ENCODE results near the gene SMIM5.
"Not testable (repeated sequence)": the region's sequence is repeated elsewhere in the genome, so short reads cannot be mapped to it uniquely, and the experiment has no call there.

SMIM5 gene

DNA sequence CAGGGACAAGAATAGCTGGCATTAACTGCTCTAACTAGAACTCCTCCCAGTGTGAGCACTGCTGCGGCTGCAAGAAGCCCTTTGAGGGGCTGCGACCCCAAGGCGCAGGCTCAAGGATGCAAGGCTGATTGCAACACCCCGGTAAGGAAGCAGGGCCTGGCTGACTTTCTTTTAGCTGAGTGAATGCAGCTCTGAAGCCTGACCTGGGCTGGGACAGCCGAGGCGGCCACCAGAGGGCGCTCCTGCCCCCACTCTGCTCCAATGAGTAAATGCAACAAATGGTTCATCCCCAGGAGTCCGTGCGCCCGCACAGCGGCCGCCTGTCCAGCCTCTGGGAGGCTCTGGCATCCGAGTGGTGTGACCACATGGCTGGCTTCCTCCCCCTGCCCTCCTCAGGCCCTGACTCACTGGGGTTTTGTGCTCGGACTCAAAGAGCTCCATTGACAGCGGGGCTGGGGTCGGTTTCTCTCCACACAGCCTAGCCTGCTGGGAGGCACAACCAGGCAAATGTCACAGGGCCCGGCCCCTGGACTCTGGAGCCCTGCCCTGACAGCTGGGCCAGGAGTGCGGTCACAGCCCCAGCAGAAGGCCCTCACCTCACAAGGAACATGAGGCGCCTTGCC is at the start of gene SMIM5:
TSS of gene SMIM5 (plus strand) at position 572 of the 623 bp plus-strand sequence. CDS start 6,768 bp downstream, outside the sequence.
- peak; percentile 84 for DNase-seq (ENCODE audit: low read depth)

- DNase-seq (ENCODE audit: low read depth), result no peak
Measured at GRCh38 chr17:75584849-75585175, 48.4 kb upstream of the SMIM5 start.

DNA sequence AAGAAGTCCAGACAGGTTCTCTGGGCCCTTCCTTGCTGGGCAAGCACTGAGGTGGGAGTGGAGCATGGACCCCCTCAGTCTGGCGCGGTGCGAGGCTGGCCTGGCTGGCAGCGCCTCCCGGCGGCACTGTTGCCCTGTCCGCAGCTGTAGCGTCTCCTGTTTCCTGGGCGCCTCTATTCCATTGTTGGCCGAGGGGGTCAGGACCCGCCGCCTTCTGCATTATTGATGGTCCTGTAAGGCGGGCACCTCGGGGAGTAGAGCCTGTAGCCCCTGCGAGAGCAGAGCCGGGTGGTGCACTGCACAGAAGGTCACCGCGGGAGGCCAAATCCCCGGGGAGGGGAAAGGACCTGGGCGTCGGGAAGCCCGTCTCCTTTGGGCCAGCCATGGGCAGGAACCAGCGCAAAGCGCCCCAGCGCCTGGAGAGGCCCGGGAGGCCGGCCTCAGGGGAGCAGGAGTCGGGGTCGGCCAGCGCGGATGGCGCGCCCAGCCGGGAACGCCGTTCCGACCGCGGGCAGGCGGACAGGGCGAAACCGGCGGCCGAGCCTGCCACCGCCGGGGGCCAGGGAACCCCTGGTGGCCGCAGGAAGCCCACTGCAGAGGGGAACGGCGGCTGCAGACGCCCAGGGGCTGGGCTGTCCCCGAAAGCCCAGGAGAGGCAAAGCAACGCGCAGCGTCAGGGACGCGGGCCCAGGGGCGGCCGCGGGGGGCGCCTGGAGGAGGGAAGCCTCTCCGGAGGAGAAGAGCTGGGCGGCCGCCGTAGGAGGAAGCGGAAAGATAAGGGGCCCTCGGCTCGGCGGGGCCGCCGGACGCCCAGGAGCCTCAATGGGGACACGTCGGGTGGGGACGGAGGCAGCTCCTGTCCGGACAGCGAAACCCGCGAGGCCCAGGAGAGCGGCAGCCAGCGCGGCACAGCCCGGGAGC is 45.3 kb upstream of the SMIM5 start, which contains the start of gene MYO15B:
TSS of gene MYO15B (plus strand) at position 126 of the 921 bp plus-strand sequence. CDS start at position 384, 258 bp downstream.
- DNase-seq (ENCODE audit: low read depth), result peak; percentile 13

- DNase-seq (ENCODE audit: low read depth), result no peak
Measured at GRCh38 chr17:75588596-75589011, 44.6 kb upstream of the SMIM5 start.

- peak; percentile 65 for DNase-seq (ENCODE audit: low read depth)
Measured at GRCh38 chr17:75589012-75589918, 44.0 kb upstream of the SMIM5 start.

GRCh38 chr17:75589919-75590303 is 43.3 kb upstream of the SMIM5 start:
- no peak for DNase-seq (ENCODE audit: low read depth)

GRCh38 chr17:75590314-75590761 is 42.9 kb upstream of the SMIM5 start:
- no peak for DNase-seq (ENCODE audit: low read depth)

GRCh38 chr17:75590849-75591721 is 42.1 kb upstream of the SMIM5 start:
- DNase-seq (ENCODE audit: low read depth), result no peak

- DNase-seq (ENCODE audit: low read depth), result no peak
Measured at GRCh38 chr17:75591722-75592302, 41.4 kb upstream of the SMIM5 start.

DNA sequence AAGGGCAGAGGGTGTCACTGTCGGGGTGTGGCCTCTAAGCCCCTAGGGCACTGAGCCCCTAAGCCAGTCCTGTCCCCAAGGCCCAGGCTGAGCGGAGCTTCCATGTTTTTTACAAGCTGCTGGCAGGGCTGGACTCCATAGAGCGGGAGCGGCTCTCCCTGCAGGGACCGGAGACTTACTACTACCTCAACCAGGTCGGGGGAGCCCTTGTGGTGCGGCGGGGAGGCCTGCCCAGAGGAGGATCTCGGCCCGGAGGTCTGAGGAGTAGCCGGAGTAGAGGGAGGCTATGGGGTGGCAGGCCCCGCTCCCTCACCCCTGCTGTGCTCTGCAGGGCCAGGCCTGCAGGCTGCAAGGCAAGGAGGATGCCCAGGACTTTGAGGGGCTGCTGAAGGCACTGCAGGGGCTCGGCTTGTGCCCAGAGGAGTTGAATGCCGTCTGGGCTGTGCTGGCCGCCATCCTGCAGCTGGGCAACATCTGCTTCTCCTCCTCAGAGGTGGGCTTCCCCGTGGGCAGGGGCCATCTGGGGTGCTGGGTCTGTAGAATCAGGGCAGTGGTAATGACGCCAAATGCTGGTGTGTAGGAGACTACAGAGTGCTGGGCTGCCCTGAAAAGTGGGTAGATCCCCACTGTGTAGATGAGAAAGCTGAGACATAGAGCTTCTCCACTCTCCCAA is 40.8 kb upstream of the SMIM5 start:
- no peak for DNase-seq (ENCODE audit: low read depth)

DNA sequence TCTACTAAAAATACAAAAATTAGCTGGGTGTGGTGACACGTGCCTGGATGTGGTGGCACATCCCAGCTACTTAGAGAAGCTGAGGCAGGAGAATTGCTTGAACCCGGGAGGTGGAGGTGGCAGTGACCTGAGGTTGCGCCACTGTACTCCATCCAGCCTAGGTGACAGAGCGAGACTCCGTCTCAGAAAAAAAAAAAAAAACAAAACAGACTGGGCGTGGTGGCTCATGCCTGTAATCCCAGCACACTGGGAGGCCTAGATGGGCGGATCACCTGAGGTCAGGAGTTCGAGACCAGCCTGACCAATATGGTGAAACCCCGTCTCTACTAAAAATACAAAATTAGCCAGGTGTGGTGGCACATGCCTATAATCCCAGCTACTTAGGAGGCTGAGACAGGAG is 39.8 kb upstream of the SMIM5 start:
- not testable (repeated sequence) for DNase-seq (ENCODE audit: low read depth)

- no peak for DNase-seq (ENCODE audit: low read depth)
Measured at GRCh38 chr17:75594499-75595283, 38.5 kb upstream of the SMIM5 start.

DNA sequence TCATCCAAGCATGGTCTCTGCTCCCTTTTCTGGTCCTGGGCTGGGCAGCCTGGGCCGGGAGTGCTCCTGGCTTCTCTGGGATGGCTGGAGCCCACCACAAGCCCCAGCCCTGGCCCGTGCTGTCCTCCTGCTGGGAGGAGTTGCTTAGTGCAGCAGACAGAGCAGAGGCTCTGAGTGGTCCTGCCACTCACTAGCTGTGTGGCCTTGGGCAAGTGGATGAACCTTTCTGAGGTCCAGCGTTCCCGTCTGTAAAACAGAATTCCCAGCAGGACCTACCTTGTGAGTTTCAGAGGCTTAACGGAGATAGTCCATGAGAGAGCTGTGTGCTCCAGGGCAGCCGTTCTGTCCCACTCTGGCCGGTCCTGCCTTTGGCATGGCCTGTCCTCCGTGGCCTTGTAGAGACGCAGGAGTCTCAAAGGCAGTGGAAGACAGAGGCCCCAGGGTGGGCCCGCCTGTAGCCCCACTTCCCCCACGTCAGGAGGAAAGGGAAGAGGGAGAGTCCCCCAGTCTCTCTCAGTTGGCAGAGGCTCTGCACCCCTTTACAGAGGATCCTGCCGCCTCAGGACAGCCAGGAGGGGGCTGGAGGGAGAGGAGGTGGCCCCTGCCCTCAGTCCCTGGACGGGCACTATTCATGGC is 37.8 kb upstream of the SMIM5 start:
- no peak for DNase-seq (ENCODE audit: low read depth)

GRCh38 chr17:75595920-75596313 is 37.3 kb upstream of the SMIM5 start:
- DNase-seq (ENCODE audit: low read depth), result no peak

DNA sequence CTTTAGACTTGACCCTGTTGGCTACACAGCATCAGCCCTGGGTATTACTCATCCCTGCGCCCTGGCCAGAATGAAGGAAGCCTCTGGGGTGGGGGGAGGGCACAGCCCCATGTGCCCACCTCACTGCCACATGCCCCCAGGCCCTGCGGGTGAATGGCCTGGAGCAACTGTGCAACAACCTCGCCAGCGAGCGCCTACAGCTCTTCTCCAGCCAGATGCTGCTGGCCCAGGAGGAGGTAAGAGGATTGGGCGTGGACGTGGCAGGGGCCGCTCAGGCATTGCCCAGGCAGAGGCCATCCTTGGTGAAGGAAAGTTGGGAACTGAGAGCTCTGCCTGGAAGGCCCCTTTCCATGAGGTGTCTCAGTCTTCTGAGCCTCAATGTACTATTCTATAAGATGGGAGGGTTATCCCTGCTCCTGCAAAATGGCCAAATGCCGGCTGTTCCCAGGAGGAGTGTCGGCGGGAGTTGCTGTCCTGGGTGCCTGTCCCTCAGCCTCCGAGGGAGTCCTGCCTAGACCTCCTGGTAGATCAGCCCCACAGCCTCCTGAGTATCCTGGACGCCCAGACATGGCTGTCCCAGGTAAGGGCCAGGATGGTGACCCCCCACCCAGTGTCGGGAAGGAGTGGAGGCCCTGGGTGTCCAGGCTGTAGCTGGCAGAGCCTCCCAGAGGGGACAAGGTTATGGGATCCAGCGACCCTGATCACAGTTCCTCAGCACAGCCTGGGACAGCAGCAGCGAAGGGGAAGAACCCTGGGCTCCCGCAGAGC is 36.7 kb upstream of the SMIM5 start:
- DNase-seq (ENCODE audit: low read depth), result no peak

DNA sequence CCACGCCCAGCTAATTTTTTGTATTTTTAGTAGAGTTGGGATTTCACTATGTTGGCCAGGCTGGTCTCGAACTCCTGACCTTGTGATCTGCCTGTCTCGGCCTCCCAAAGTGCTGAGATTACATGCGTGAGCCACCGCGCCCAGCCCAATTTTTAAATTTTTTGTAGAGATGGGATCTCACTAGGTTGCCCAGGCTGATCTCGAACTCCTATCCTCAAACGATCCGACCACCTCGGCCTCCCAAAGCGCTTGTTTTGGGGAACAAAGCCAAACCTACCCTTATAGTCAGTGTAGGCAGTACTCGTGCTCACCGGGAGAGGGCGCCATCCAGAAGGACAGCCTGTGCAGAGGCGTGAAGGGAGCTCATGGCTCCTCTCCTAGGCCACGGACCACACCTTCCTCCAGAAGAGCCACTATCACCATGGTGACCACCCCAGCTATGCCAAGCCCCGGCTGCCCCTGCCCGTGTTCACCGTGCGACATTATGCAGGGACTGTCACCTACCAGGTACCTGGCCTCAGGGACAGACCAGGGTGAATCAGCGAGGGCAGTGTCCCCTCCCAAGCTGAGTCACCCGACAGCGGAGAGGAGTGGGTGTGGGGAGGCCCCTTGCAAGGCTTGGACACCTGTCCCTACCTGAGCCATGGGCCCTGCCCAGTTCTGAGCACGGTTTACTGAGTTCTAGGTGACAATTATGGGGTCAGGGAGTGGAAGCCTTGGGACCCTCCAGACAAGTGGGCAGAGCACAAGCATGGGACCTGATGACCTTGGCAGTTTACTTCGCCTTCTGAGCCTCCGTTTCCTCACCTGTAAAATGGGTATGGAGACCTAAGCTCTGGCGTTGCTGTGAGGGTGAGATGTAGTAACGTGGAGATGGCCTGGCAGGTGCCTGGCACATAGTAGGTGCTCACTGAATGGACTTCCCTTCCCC is 31.9 kb upstream of the SMIM5 start:
- DNase-seq (ENCODE audit: low read depth), result peak; percentile 34

- DNase-seq (ENCODE audit: low read depth), result no peak
Measured at GRCh38 chr17:75602644-75603043, 30.6 kb upstream of the SMIM5 start.
